Measurements from ENCODE around the gene ZFP36L2.

The ZFP36L2 gene

DNA sequence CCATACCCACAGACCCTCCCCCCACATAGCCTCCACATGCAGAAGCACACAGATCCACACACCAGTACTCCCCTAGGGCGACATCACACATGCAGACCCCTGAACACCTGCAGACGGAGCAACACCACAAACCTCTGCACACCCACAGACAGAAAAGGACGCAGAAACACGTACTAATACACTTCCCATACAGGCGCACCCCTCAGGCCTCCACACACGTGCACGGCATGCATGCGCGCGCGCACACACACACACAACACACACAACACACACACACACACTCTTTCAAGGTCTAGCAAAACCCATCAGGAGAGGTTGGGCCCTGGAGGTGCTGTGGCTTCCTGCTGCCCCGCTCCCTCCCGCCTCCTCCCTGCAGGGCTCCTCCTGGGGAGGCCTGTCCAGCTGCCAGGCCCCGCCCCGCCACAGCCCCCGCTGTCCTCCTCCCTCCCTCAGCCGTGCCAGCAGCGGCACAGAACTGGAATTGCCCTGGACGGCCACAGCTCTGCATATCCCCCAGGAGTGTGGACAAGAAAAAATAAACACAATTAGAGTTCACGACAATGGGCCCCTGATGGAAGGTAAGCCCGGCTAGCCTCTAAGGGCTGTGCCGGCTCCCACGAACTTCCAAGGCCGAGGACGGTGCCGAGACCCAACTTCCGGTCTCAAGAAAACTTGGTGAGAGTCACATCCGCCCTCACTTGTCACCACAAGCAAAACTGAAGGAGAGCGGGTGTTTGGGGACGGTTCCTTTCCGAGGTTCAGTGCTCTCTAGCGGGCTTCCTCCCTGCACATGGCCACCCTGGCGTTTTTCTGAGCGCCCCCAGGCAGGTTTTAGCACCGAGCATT lies 6.8 kb downstream of the ZFP36L2 start (continued):
- no peak for TF ChIP-seq ZNF624 (tag by site-specific recombination; IDR thresholded peaks at IDR 0.05)
- TF ChIP-seq ZBTB7A (tag by site-specific recombination; IDR thresholded peaks at IDR 0.05; ENCODE audit: low read depth): no peak
- no peak for TF ChIP-seq ZNF513 (tag by site-specific recombination; IDR thresholded peaks at IDR 0.05)
- TF ChIP-seq ZNF792 (tag by site-specific recombination; IDR thresholded peaks at IDR 0.05): no peak
- peak; percentile 83; the same call in 1 of the 2 replicates for TF ChIP-seq PRDM2 (tag by site-specific recombination; IDR thresholded peaks at IDR 0.05; ENCODE audit: borderline replicate concordance)
- TF ChIP-seq ZNF114 (tag by site-specific recombination; IDR thresholded peaks at IDR 0.05): no peak
- TF ChIP-seq, protein P1, sequence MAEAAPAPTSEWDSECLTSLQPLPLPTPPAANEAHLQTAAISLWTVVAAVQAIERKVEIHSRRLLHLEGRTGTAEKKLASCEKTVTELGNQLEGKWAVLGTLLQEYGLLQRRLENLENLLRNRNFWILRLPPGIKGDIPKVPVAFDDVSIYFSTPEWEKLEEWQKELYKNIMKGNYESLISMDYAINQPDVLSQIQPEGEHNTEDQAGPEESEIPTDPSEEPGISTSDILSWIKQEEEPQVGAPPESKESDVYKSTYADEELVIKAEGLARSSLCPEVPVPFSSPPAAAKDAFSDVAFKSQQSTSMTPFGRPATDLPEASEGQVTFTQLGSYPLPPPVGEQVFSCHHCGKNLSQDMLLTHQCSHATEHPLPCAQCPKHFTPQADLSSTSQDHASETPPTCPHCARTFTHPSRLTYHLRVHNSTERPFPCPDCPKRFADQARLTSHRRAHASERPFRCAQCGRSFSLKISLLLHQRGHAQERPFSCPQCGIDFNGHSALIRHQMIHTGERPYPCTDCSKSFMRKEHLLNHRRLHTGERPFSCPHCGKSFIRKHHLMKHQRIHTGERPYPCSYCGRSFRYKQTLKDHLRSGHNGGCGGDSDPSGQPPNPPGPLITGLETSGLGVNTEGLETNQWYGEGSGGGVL (tag by site-specific recombination; IDR thresholded peaks at IDR 0.05): peak; percentile 2; the same call in 1 of the 2 replicates
- TF ChIP-seq ZNF514 (tag by site-specific recombination; IDR thresholded peaks at IDR 0.05): no peak
- TF ChIP-seq MZF1 (tag by site-specific recombination; IDR thresholded peaks at IDR 0.05; ENCODE audit: borderline replicate concordance): no peak
- TF ChIP-seq ZNF473 (tag by site-specific recombination; IDR thresholded peaks at IDR 0.05): no peak
- no peak for TF ChIP-seq ZNF670 (tag by site-specific recombination; IDR thresholded peaks at IDR 0.05; ENCODE audit: low read depth)
- TF ChIP-seq HOXD13 (CRISPR knock-in tag; IDR thresholded peaks at IDR 0.05; ENCODE audit: borderline replicate concordance): no peak
- TF ChIP-seq ZNF341 (tag by site-specific recombination; IDR thresholded peaks at IDR 0.05; ENCODE audit: low read depth): peak; percentile 95
- TF ChIP-seq PRDM1 (tag by site-specific recombination; IDR thresholded peaks at IDR 0.05): 0 out of 2 replicates have a peak, but pooled peaks have one; percentile 29
- no peak for TF ChIP-seq ZNF548 (tag by site-specific recombination; IDR thresholded peaks at IDR 0.05)
- no peak for TF ChIP-seq ZNF701 (tag by site-specific recombination; IDR thresholded peaks at IDR 0.05)
- no peak for TF ChIP-seq ZNF626 (tag by site-specific recombination; IDR thresholded peaks at IDR 0.05)
- TF ChIP-seq, protein P2, sequence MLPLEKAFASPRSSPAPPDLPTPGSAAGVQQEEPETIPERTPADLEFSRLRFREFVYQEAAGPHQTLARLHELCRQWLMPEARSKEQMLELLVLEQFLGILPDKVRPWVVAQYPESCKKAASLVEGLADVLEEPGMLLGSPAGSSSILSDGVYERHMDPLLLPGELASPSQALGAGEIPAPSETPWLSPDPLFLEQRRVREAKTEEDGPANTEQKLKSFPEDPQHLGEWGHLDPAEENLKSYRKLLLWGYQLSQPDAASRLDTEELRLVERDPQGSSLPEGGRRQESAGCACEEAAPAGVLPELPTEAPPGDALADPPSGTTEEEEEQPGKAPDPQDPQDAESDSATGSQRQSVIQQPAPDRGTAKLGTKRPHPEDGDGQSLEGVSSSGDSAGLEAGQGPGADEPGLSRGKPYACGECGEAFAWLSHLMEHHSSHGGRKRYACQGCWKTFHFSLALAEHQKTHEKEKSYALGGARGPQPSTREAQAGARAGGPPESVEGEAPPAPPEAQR (tag by site-specific recombination; IDR thresholded peaks at IDR 0.05): no peak
- TF ChIP-seq ZNF2 (tag by site-specific recombination; IDR thresholded peaks at IDR 0.05): no peak
- 0 out of 2 replicates have a peak, but pooled peaks have one; percentile 15 for TF ChIP-seq ZNF501 (tag by site-specific recombination; IDR thresholded peaks at IDR 0.05)
- TF ChIP-seq OSR2 (tag by site-specific recombination; IDR thresholded peaks at IDR 0.05): 0 out of 2 replicates have a peak, but pooled peaks have one; percentile 7
- TF ChIP-seq ZNF391 (tag by site-specific recombination; IDR thresholded peaks at IDR 0.05; ENCODE audit: borderline replicate concordance, low read depth): 0 out of 2 replicates have a peak, but pooled peaks have one; percentile 24
- TF ChIP-seq ZSCAN23 (tag by site-specific recombination; IDR thresholded peaks at IDR 0.05): no peak
- TF ChIP-seq ZNF426 (tag by site-specific recombination; IDR thresholded peaks at IDR 0.05): no peak
- TF ChIP-seq HOXA7 (CRISPR knock-in tag; IDR thresholded peaks at IDR 0.05; ENCODE audit: borderline replicate concordance): no peak
- TF ChIP-seq ZNF837 (tag by site-specific recombination; IDR thresholded peaks at IDR 0.05): 0 out of 2 replicates have a peak, but pooled peaks have one; percentile 62
- no peak for TF ChIP-seq ZNF132 (tag by site-specific recombination; IDR thresholded peaks at IDR 0.05; ENCODE audit: borderline replicate concordance)
- TF ChIP-seq ZNF555 (tag by site-specific recombination; conservative IDR thresholded peaks at IDR 0.05): no peak
- no peak for TF ChIP-seq ZNF266 (tag by site-specific recombination; IDR thresholded peaks at IDR 0.05; ENCODE audit: low read depth)
- no peak for TF ChIP-seq ZNF510 (tag by site-specific recombination; IDR thresholded peaks at IDR 0.05; ENCODE audit: insufficient replicate concordance)
